HG03175 (cell line): ENCODE measurements around the gene SORCS2.

Source experiments
- ATAC-seq: cut with Tn5 transposase; IDR thresholded peaks from one replicate; pipeline ENCODE4 v1.9.1; 2021; ENCODE audit warnings: mild to moderate bottlenecking, moderate library complexity; ENCODE audit not compliant: unreplicated experiment

SORCS2 gene

GRCh38 chr4:7366180-7366945, 174.0 kb downstream of the SORCS2 start:
- ATAC-seq: no peak

DNA sequence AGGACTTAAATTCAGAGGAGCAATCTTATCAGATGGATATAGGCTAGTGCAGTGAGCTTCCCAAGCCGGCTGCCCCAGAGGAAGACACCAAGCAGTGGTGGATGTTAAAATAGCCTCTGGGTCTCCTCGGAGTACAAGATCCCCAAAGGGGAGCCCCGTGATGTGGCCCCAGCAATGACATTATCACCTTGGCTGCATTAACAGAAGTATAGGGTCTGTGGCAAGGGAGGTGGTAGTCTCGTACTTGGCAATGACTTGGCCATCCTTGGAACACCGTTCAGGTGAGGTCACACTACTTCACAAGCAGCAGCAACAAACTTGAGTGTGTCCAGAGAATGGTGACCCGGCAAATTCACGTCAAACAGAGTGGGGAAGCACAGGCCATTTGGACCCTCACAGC, 174.6 kb downstream of the SORCS2 start:
- no peak for ATAC-seq

- ATAC-seq: no peak
Measured at GRCh38 chr4:7367406-7367805, 175.1 kb downstream of the SORCS2 start.

DNA sequence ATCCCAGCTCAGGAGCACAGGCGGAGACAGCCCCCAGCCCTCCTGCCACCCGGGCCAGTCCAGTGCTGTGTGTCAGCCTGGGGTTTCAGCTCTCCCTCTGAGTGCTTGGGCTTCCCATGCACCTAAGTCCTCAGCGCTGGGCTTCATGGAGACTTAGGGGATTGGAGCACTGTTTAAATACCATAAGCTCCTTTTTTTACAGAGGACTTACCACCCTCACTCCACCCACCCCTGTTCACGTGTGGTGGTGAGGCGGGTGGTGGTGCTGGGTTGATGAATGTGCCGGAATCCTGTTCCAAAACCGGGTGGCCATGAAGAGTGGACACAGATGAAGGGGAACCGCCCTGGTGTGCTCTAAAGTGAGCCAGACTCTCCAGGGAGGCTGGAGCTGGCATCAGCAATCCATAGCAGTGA, 175.5 kb downstream of the SORCS2 start:
- no peak for ATAC-seq

GRCh38 chr4:7368296-7368695, 176.0 kb downstream of the SORCS2 start:
- ATAC-seq: no peak

- no peak for ATAC-seq
Measured at GRCh38 chr4:7369511-7369910, 177.2 kb downstream of the SORCS2 start.

- no peak for ATAC-seq
Measured at GRCh38 chr4:7370038-7370437, 177.7 kb downstream of the SORCS2 start.

DNA sequence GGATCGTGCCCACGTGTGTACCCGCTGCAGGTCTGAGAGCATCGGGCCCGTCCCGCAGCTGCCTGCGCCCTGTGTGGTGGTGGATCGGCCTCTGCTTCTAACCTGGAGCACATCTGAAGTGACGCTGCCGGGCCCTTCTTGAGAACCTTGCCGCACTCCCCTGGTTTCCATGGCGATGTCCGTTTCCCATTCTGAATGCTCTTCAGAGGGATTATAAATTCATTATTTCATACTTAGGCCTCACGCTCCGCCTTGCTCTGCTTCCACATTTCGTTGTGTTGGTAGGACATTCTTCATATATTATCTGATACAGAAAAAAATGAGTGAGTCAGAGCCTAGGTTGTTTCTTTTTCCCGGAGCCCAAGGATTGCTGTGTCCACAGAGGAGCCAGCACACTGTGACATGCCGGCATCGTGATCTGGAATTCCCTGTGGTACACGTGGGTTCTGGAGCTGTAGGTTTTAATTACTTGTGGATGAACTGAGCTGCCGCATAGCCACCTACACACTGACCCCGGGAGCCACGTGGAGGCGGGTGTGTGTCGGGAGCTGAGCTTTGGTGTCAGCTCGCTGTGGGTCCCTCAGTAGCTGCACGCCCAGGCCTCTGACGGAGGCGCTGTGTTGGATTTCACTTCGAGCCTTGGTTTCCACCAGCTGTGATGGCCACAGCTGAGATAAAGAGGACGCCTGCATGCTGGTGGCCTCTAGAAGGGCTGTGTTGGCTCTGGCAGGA, 179.0 kb downstream of the SORCS2 start:
- ATAC-seq: no peak

GRCh38 chr4:7372673-7373072, 180.3 kb downstream of the SORCS2 start:
- no peak for ATAC-seq

- no peak for ATAC-seq
Measured at GRCh38 chr4:7374571-7374970, 182.2 kb downstream of the SORCS2 start.

GRCh38 chr4:7375427-7375826, 183.1 kb downstream of the SORCS2 start:
- ATAC-seq: no peak

DNA sequence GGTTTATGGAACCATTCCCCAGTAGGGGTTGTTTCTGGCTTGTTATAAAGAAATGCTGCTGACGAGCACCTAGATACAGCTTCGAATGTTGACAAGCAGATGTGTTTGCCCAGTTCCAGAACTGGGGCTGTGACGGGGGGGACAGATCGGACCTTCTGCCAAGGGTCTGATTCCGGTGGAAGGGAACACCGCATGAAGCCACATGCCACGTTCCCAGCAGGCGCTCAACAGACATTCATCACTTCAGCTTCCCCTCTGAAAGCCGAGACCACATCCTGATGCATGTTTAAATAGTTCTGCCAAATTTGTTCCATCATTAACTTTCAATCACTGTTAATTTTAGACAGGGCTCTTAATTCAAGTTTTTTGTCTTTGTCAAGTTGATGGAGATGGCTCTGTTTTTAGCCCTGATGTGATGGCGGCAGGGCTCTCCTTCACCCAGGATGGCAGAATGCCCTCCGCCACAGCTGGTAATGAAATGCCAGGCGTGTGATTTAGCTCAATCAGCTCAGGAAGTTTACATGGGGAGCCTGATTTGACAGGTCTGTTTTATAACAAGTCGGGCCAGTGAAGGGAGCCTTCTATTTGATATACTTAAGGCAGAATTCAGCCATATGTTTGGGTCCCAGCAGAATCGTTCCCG, 185.0 kb downstream of the SORCS2 start:
- no peak for ATAC-seq

GRCh38 chr4:7379186-7379585, 186.8 kb downstream of the SORCS2 start:
- no peak for ATAC-seq

GRCh38 chr4:7379719-7380118, 187.4 kb downstream of the SORCS2 start:
- no peak for ATAC-seq

GRCh38 chr4:7381221-7381889, 189.0 kb downstream of the SORCS2 start:
- ATAC-seq: no peak

DNA sequence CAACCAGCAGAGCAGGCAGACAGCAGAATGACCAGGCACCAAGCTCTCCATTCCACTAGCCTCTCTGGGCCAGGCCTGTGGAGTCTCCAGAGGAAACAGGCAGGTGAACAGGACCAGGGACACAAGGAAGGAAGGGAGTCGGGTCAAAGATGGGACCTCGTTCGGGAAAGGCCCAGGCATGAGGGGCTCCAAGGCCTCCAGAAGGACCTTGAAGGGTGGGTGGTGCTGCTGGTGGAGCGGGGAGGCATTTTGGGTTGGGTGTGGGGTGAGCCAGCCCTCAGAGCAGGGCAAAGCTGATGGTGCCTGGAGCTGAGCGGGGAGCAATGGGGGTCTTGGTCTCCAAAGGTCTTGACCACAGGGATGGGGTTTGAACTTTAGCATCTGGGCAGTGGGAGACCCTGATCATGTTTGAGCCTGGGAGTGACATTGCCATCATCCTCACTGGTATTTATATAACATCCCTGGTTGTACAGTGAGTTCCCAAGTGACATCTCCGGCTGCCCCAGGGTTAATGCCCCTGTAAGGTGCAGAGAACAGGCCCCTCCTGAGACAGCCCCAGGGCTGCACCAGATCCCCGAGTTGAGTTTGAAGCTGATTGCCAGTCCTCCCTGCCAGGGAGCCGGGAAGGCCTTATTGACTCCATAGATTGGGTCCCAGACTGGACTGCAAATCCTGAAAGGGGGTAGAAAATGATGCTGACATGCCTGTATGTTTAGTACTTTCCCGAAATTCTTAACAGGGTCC, 189.7 kb downstream of the SORCS2 start:
- no peak for ATAC-seq

GRCh38 chr4:7382634-7383014, 190.3 kb downstream of the SORCS2 start:
- no peak for ATAC-seq

DNA sequence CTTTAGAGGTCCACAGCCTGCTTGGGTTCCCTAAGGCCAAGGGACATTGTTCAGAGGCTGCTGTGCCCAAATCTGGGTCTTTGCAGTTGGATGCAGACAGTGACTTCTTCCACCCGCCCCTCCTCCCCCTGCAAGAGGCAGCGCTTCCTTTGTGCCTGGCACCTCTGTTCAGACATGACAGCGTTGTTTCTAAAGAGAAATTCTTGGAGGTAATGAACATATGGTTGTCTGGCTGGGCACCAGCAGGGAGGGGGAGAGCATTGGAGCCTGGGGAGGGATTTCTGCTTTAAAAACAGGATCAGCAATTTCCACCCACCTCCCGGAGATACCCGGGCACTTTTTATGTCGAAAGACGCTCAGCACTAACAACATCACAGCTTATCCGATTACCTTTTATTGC, 190.9 kb downstream of the SORCS2 start:
- ATAC-seq: no peak

- no peak for ATAC-seq
Measured at GRCh38 chr4:7384003-7384928, 191.9 kb downstream of the SORCS2 start.
